H9 (cell line): Measurements from ENCODE around the gene EZH2. TPM values are rescaled to one million over a fixed set of nuclear protein-coding genes. Genes with fewer than 3 reads are reported as not detected.

Source experiments
- DNase-seq: peaks from one replicate; pipeline ENCODE4 v3.0.0-alpha.2; 2017
- H2AFZ ChIP-seq: one replicate; pipeline ENCODE4 v1.6.1; 2013; ENCODE audit warnings: mild to moderate bottlenecking, low read length, control low read depth, moderate library complexity
- H2AK5ac ChIP-seq: 2 replicates; pipeline ENCODE4 v1.6.1; 2013; ENCODE audit warnings: low read length, control low read depth, mixed read lengths; ENCODE audit not compliant: insufficient read length
- H2BK120ac ChIP-seq: one replicate; pipeline ENCODE4 v1.6.1; 2013; ENCODE audit warnings: low read depth, mild to moderate bottlenecking, low read length, control low read depth, inconsistent platforms; ENCODE audit not compliant: poor library complexity, severe bottlenecking
- H2BK12ac ChIP-seq: 2 replicates; pipeline ENCODE4 v1.6.1; 2013; ENCODE audit warnings: low read length, control low read depth, mixed read lengths, low read depth; ENCODE audit not compliant: insufficient read length
- H2BK15ac ChIP-seq: 2 replicates; pipeline ENCODE4 v1.6.1; 2013; ENCODE audit warnings: low read depth, low read length, control low read depth
- H2BK20ac ChIP-seq: one replicate; pipeline ENCODE4 v1.6.1; 2013; ENCODE audit warnings: low read depth, mild to moderate bottlenecking, low read length, control low read depth, inconsistent platforms; ENCODE audit not compliant: poor library complexity, severe bottlenecking
- H2BK5ac ChIP-seq: 2 replicates; pipeline ENCODE4 v1.6.1; 2013; ENCODE audit warnings: low read length, control low read depth, mixed read lengths; ENCODE audit not compliant: insufficient read length
- H3K14ac ChIP-seq: 2 replicates; pipeline ENCODE4 v1.6.1; 2013; ENCODE audit warnings: low read length, control low read depth; ENCODE audit not compliant: insufficient read depth
- H3K18ac ChIP-seq: 2 replicates; pipeline ENCODE4 v1.6.1; 2013; ENCODE audit warnings: low read depth, mild to moderate bottlenecking, mixed read lengths, low read length, control low read depth; ENCODE audit not compliant: insufficient read length
- H3K23ac ChIP-seq: 2 replicates; pipeline ENCODE4 v1.6.1; 2013; ENCODE audit warnings: low read length, control low read depth, mixed read lengths, low read depth; ENCODE audit not compliant: insufficient read length
- H3K23me2 ChIP-seq: 2 replicates; pipeline ENCODE4 v1.6.1; 2013; ENCODE audit warnings: low read depth, mild to moderate bottlenecking, mixed read lengths, low read length, control low read depth; ENCODE audit not compliant: insufficient read length, poor library complexity, severe bottlenecking
- H3K27ac ChIP-seq: 2 replicates; pipeline ENCODE4 v1.5.1; 2013; ENCODE audit warnings: low read length, control low read depth, mixed read lengths, low read depth; ENCODE audit not compliant: insufficient read length
- H3K27me3 ChIP-seq: 2 replicates; pipeline ENCODE4 v1.6.1; 2013; ENCODE audit warnings: low read length, control low read depth, inconsistent platforms; ENCODE audit not compliant: insufficient read depth
- H3K4ac ChIP-seq: 2 replicates; pipeline ENCODE4 v1.6.1; 2013; ENCODE audit warnings: low read depth, mild to moderate bottlenecking, control low read depth, inconsistent platforms, low read length, moderate library complexity
- H3K4me1 ChIP-seq: 2 replicates; pipeline ENCODE4 v1.6.1; 2013; ENCODE audit warnings: low read length, control low read depth, inconsistent platforms; ENCODE audit not compliant: insufficient read depth
- H3K4me2 ChIP-seq: 2 replicates; pipeline ENCODE4 v1.6.1; 2013; ENCODE audit warnings: low read length, control low read depth, mixed read lengths; ENCODE audit not compliant: insufficient read length, insufficient read depth
- H3K56ac ChIP-seq: 2 replicates; pipeline ENCODE4 v1.6.1; 2013; ENCODE audit warnings: low read depth, mild to moderate bottlenecking, mixed read lengths, low read length, control low read depth; ENCODE audit not compliant: insufficient read length
- H3K79me1 ChIP-seq: 2 replicates; pipeline ENCODE4 v1.6.1; 2013; ENCODE audit warnings: low read depth, mild to moderate bottlenecking, moderate library complexity, low read length, control low read depth, inconsistent platforms; ENCODE audit not compliant: insufficient read depth, poor library complexity, severe bottlenecking
- H3K79me2 ChIP-seq: 2 replicates; pipeline ENCODE4 v1.6.1; 2013; ENCODE audit warnings: low read length, control low read depth, inconsistent platforms; ENCODE audit not compliant: insufficient read depth
- H3K9ac ChIP-seq: 2 replicates; pipeline ENCODE4 v1.6.1; 2013; ENCODE audit warnings: low read length, control low read depth, mixed read lengths; ENCODE audit not compliant: insufficient read length; ENCODE audit errors: extremely low read depth
- H3K9me3 ChIP-seq: one replicate; pipeline ENCODE4 v1.6.1; 2013; ENCODE audit warnings: low read depth, low read length, inconsistent platforms; ENCODE audit not compliant: control insufficient read depth
- H3T11ph ChIP-seq: one replicate; pipeline ENCODE4 v1.6.1; 2013; ENCODE audit warnings: mild to moderate bottlenecking, low read length, control low read depth, inconsistent platforms
- H4K20me1 ChIP-seq: one replicate; pipeline ENCODE4 v1.6.1; 2013; ENCODE audit not compliant: control insufficient read depth, insufficient read length, insufficient read depth
- H4K5ac ChIP-seq: 2 replicates; pipeline ENCODE4 v1.6.1; 2013; ENCODE audit warnings: low read depth, mild to moderate bottlenecking, mixed read lengths, low read length, control low read depth; ENCODE audit not compliant: insufficient read length
- H4K8ac ChIP-seq: replicated peaks from 2 replicates; pipeline ENCODE4 v1.6.1; 2013; ENCODE audit warnings: low read length, control low read depth, mixed read lengths, low read depth; ENCODE audit not compliant: insufficient read length
- H4K91ac ChIP-seq: 2 replicates; pipeline ENCODE4 v1.6.1; 2013; ENCODE audit warnings: low read depth, mild to moderate bottlenecking, moderate library complexity, mixed read lengths, low read length, control low read depth; ENCODE audit not compliant: insufficient read length
- H3K27ac Mint-ChIP-seq, 3 experiments: 2 replicates in 2 of 3; 3 replicates in 1 of 3; pipeline ENCODE4 v1.8.0; 2020 to 2021; ENCODE audit warnings: mixed read lengths in 3 of 3, mild to moderate bottlenecking in 1 of 3, moderate library complexity in 1 of 3
- H3K27me3 Mint-ChIP-seq: 2 replicates; pipeline ENCODE4 v1.8.0; 2021; ENCODE audit warnings: low read depth, mild to moderate bottlenecking, moderate library complexity, mixed read lengths
- H3K36me3 Mint-ChIP-seq, 3 experiments: 2 replicates in 2 of 3; 3 replicates in 1 of 3; pipeline ENCODE4 v1.8.0; 2020 to 2021; ENCODE audit warnings: low read depth in 3 of 3, mixed read lengths in 3 of 3; ENCODE audit not compliant: insufficient read depth in 1 of 3
- H3K4me1 Mint-ChIP-seq, 2 experiments: 2 replicates each; pipeline ENCODE4 v1.8.0; 2020; ENCODE audit warnings: mixed read lengths in 2 of 2
- H3K4me3 Mint-ChIP-seq, 2 experiments: 2 replicates in 1 of 2; 3 replicates in 1 of 2; pipeline ENCODE4 v1.8.0; 2020 to 2021; ENCODE audit warnings: mild to moderate bottlenecking in 2 of 2, mixed read lengths in 2 of 2, moderate library complexity in 1 of 2
- H3K9me3 Mint-ChIP-seq, 2 experiments: 2 replicates in 1 of 2; 3 replicates in 1 of 2; pipeline ENCODE4 v1.8.0; 2020; ENCODE audit warnings: mild to moderate bottlenecking in 2 of 2, mixed read lengths in 2 of 2, moderate library complexity in 1 of 2
- CTCF ChIP-seq: fragments of 200-600 bp; sonication (generic); conservative IDR thresholded peaks from 3 replicates; pipeline ENCODE4 v1.8.0; 2021; ENCODE audit warnings: antibody characterized with exemption, mild to moderate bottlenecking
- WGBS: extraction: QIAGEN DNeasy Blood & Tissue Kit; methylation state at CpG from one replicate; pipeline ENCODE4 v1.1.7; 2013; ENCODE audit warnings: missing lambda C conversion rate, low lambda C conversion rate, mixed read lengths; ENCODE audit not compliant: insufficient read length; ENCODE audit errors: extremely low coverage; 5-methylcytosine and 5-hydroxymethylcytosine counted together
- total RNA-seq: library from RNA; stranded (reverse); gene quantifications from 2 replicates; pipeline ENCODE4 v1.2.1, GENCODE V29; 2021

EZH2 gene
- total RNA-seq, 1 experiment from 2014 or later: 41.3 TPM

GRCh38 chr7:148791546-148791945, 92.5 kb downstream of the EZH2 start:
- H2BK20ac ChIP-seq: no peak overlapping the region
- no peaks in the 10 kb centered on the region for H4K20me1 ChIP-seq
- H2AK5ac ChIP-seq: no peak overlapping the region
- no peak overlapping the region for H4K8ac ChIP-seq
- no peak overlapping the region for H3K23ac ChIP-seq
- H3K9me3 ChIP-seq: no peaks in the 10 kb centered on the region
- Mint-ChIP-seq H3K4me3 (no peak overlapping the region), H3K27ac (no peak overlapping the region), H3K4me1 (no peaks in the 10 kb centered on the region; a peak in 1 of 4 replicates), H3K36me3 (peaks cover 64 to 91% (median 90%) of the 10 kb centered on the region in 3 experiments), H3K9me3 (no peaks in the 10 kb centered on the region; a peak in 1 of 5 replicates), H3K27me3 (no peaks in the 10 kb centered on the region)
- no peak overlapping the region for H3K27ac ChIP-seq
- H3K56ac ChIP-seq: no peak overlapping the region
- DNase-seq: no peak
- H3K27me3 ChIP-seq: no peaks in the 10 kb centered on the region
- no peaks in the 10 kb centered on the region for H3K79me2 ChIP-seq
- no CpG with 5 or more reads among the region's 15 CpGs for WGBS
- H2BK5ac ChIP-seq: no peak overlapping the region
- no peak overlapping the region for H3K18ac ChIP-seq
- H3K4ac ChIP-seq: no peak overlapping the region
- no peaks in the 10 kb centered on the region for H3K23me2 ChIP-seq
- no peak overlapping the region for H4K5ac ChIP-seq
- H3K9ac ChIP-seq: no peak overlapping the region
- no peak overlapping the region for H4K91ac ChIP-seq
- H2BK15ac ChIP-seq: no peak overlapping the region
- no peak overlapping the region for H2AFZ ChIP-seq
- H2BK12ac ChIP-seq: no peak overlapping the region
- no peak overlapping the region for H3T11ph ChIP-seq
- H2BK120ac ChIP-seq: no peak overlapping the region
- no peak for TF ChIP-seq CTCF
- no peaks in the 10 kb centered on the region for H3K4me1 ChIP-seq
- H3K14ac ChIP-seq: no peak overlapping the region
- H3K79me1 ChIP-seq: no peaks in the 10 kb centered on the region
- H3K4me2 ChIP-seq: no peak overlapping the region
